RPMI7951 (cell line): ENCODE data around the gene ISM1. TPM values are rescaled to one million over a fixed set of nuclear protein-coding genes. Genes with fewer than 3 reads are reported as not detected.
A peak's percentile ranks its signal among the peaks of the same experiment; 100 is the strongest.

Experiments
- DNase-seq: peaks from one replicate; pipeline ENCODE4 v3.0.0-alpha.2; 2012; ENCODE audit warnings: low read depth
- total RNA-seq: library from RNA; depleted of rRNA; stranded (reverse); fragments of >200 nt; shearing (Covaris generic); gene quantifications from 2 replicates; pipeline ENCODE4 v1.2.3, GENCODE V29; 2014; rRNA removed

Gene ISM1
- total RNA-seq, 1 experiment from 2014 or later, result 0.48 TPM

DNA sequence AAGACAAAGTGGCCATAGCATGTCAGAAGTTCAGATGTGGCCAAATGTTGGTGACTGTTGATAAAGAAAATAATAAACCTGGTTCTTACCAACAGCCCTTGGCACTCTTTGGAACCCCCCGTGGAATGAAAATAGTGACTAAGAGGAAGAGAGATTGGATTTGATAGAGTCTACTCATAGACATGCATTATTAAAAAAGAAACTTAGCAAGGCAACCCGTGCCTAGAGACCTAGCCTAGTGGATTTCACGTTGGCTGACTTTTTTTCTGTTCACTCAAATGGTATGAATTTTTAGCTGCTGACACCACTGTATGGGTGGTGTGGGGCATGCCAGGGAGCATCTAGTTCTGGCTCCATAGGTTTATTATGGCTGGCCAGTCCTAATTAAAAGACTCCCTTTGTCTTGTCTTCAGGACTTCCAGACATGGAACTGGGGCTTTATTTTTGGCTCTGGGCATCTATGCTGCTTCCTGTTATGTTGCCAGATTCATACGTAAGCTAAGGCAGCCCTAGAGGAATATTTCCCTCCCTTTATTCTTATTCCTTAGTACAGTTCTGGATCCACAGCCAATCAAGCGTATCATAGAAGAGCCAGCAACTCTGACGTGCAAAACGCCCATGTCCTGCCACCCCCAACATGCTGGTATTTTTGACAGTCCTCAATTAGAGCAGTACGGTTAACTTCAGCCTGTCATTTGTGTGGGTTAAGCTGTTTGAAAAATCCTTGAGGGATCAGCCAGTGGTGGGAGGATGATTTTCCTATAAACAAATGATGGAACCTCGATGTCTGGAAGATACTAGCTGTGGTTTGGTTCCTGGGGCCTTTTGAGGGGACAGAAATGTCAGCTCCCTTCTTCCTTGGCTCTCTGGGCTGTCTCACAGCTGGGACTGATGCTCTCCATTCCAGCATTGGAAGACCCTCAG is 127.5 kb downstream of the ISM1 start:
- peak; percentile 67 for DNase-seq

- DNase-seq, result no peak
Measured at GRCh38 chr20:13349235-13349604, 128.1 kb downstream of the ISM1 start.

Other genes with a start within 250 kb of the ISM1 start
- gene SPTLC3, start 212.3 kb upstream of the ISM1 start, total RNA-seq, result 11.4 and 16.6 TPM in 2 replicates